ENCODE measurements around the gene UBA1. TPM values are rescaled to one million over a fixed set of nuclear protein-coding genes. Genes with fewer than 3 reads are reported as not detected.

UBA1 gene
- total RNA-seq, 1 experiment from 2014 or later: 275 TPM

DNA sequence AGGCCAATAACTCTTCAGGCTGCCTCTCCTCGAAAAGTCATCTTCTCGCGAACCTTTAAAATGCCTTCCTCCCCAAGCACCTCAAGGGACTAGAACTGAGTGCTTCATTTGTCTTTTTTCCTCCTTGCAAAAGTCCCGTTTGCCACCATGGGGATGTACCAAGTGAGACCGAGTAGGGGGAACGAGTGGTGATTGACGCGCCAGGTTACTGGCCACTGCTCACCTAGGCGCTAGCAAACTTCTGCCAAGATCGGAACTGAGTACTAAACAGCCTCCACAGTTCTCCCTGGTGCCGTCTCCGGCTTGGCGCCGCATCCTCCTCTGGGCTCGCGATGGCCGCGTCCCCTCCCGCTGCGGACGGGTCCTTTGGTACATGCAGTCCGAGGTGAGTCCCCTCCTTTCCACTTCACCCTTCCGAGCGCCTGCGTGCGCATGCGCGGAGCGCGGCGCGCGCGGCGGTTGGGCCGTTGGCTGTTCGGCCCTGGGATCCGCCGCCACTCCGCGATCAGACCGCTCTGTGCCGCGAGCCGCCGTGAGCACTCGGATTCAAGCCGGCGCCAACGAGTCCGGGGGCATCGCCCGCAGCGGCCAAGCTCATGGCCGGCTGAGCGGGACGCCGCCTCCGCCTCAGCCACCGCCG, 24.8 kb downstream of the UBA1 start, which contains the start of gene CDK16:
Gene CDK16, plus strand, starts transcription at position 402 of the 640 bp plus-strand sequence. CDS start 4,877 bp downstream, outside the sequence.
- Histone ChIP-seq H3K9me3 (ENCODE audit: control insufficient read depth in 1 of 2, insufficient read depth in 1 of 2, low read depth in 1 of 2, low read length in 2 of 2) (no peaks in the 10 kb centered on the region), H3K27me3 (ENCODE audit: insufficient read depth, low read length) (no peaks in the 10 kb centered on the region), H3K79me2 (ENCODE audit: insufficient read depth, low read length) (peaks cover 45% of the 10 kb centered on the region), H3K9me2 (ENCODE audit: insufficient read depth) (no peaks in the 10 kb centered on the region), H2AFZ (ENCODE audit: low read depth, low read length, poor library complexity, severe bottlenecking) (no peak within 1 kb of the TSS), H3K4me3 (replicated peaks in 1 of 2; ENCODE audit: low read depth in 1 of 2, low read length in 2 of 2) (peak within 1 kb of the TSS; percentile 73 to 82), H3K4me1 (ENCODE audit: control insufficient read depth in 1 of 2, insufficient read depth in 2 of 2, low read length in 2 of 2) (peaks cover 6 to 20% of the 10 kb centered on the region in 2 experiments; a peak in 3 of 4 replicates), H4K20me1 (ENCODE audit: insufficient read depth) (no peaks in the 10 kb centered on the region), H3K27ac (ENCODE audit: low read depth, low read length) (peak within 1 kb of the TSS; percentile 95), H3K36me3 (ENCODE audit: control insufficient read depth in 1 of 2, insufficient read depth in 2 of 2, low read length in 2 of 2) (peaks cover 0 to 10% of the 10 kb centered on the region in 2 experiments; a peak in 2 of 4 replicates), H3K4me2 (ENCODE audit: low read length) (peak within 1 kb of the TSS; percentile 85), H3K9ac (ENCODE audit: low read length) (peak within 1 kb of the TSS; percentile 93)
- RAD21 ChIA-PET (ENCODE audit: low non-redundant PET in 1 of 2, low total read pairs in 2 of 2, uncharacterized antibody in 2 of 2, unreplicated experiment in 2 of 2): interaction anchor here in 1 of 2 experiments (1.3 kb wide), 1 partner anchor 15 kb away, joined by 3 read pairs; the partner anchor contains the start of gene USP11
- CTCF ChIA-PET: interaction anchor here (0.8 to 1.3 kb wide), 2 partner anchors 73 to 166 kb away, joined by 4 to 7 read pairs; partner anchors contain the start of genes NDUFB11 and RBM10
- DNase-seq (ENCODE audit: low read depth, low spot score): peak; percentile 45
- intact Hi-C loops (cut with micrococcal nuclease): loop anchor here (2.0 to 5.0 kb wide), 2 partner anchors 14 to 94 kb away; partner anchors contain the start of gene USP11
- TF ChIP-seq EGR1 (IDR thresholded peaks at IDR 0.05; ENCODE audit: low read depth): no peak
- TF ChIP-seq TCF7L2 (IDR thresholded peaks at IDR 0.05; ENCODE audit: borderline replicate concordance, extremely low read depth, insufficient read depth, insufficient read length): peak; percentile 7
- TF ChIP-seq POLR2A (IDR thresholded peaks at IDR 0.05; ENCODE audit: borderline replicate concordance, extremely low read depth, insufficient read depth, insufficient read length): peak; percentile 68
- peak; percentile 76 for TF ChIP-seq POLR2AphosphoS5 (IDR thresholded peaks at IDR 0.05; ENCODE audit: low read depth, low read length)
- POLR2A ChIA-PET: interaction anchor here (0.7 to 1.0 kb wide), 4 partner anchors 15 to 166 kb away, joined by 3 to 13 read pairs (median 4); partner anchors contain the start of gene USP11
- no TSS peak for BruUV-seq (replicated peaks)
- peak; percentile 63 for ATAC-seq

DNA sequence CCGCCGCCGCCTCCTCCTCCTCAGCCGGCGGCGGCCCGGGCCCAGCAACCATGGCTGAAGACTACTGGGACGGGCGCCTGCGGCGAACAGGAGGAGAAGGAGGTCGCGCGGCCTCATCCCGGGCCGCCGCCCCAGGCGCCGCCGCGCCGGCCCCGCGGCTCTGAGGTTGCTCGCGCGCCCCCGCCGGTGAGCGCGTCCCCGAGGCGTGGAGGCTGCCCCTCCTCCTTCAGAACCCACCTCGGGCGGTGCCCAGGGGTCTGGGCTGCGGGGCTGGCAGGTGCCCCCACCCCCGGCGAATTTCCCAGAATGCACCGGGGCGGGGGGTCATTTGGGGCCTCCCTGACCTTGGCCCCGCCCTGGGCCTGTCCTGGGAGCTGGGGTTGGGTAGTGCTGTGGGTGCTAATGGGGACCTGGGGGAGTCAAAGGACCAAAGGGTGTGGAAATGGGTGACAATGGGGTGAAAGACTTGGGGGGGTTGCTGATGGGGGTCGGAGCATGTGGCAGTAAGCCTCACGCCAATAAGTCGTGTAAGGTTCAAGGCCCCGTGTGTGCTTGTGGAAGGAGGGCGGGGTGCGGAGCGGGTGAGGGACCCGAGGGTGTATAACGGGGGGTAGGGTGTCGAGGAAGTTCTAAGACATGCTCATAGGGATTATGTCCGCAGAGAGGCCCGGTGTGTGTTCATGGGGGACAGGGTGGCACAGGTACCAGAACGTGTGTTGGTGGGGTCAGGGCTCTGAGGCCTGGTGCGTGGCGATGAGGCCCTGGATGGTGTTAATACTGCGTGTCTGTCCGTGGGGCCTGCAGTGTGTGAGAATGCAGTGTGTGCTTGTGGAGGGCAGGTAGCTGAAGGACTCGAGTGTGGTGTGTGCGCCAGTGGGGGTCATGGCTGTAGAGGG, 25.5 kb downstream of the UBA1 start:
- ChIA-PET RAD21 (ENCODE audit: low non-redundant PET in 1 of 2, low total read pairs in 2 of 2, uncharacterized antibody in 2 of 2, unreplicated experiment in 2 of 2) (interaction anchor here in 1 of 2 experiments (0.6 kb wide), 1 partner anchor 93 kb away, joined by 6 read pairs; no protein-coding TSS in a partner anchor), POLR2A (no interaction called here), CTCF (no interaction called here)
- peak overlapping the region; percentile 95 for H3K27ac ChIP-seq (ENCODE audit: low read depth, low read length)
- no TSS peak for BruUV-seq (replicated peaks)
- H3K36me3 ChIP-seq (ENCODE audit: control insufficient read depth in 1 of 2, insufficient read depth in 2 of 2, low read length in 2 of 2): peaks cover 0 to 10% of the 10 kb centered on the region in 2 experiments; a peak in 2 of 4 replicates
- peak overlapping the region; percentile 93 for H3K9ac ChIP-seq (ENCODE audit: low read length)
- TF ChIP-seq ZFX (IDR thresholded peaks at IDR 0.05): peak; percentile 50
- TF ChIP-seq SIN3A (IDR thresholded peaks at IDR 0.05; ENCODE audit: low read depth): no peak
- no peak for TF ChIP-seq EZH2phosphoT487 (IDR thresholded peaks at IDR 0.05; ENCODE audit: borderline replicate concordance)
- peak; percentile 0 for TF ChIP-seq POLR2A (IDR thresholded peaks at IDR 0.05; ENCODE audit: borderline replicate concordance, extremely low read depth, insufficient read depth, insufficient read length)
- no peaks in the 10 kb centered on the region for H4K20me1 ChIP-seq (ENCODE audit: insufficient read depth)
- intact Hi-C loops (cut with micrococcal nuclease): loop anchor here (2.0 to 5.0 kb wide), 2 partner anchors 14 to 93 kb away; partner anchors contain the start of gene USP11
- peaks cover 45% of the 10 kb centered on the region for H3K79me2 ChIP-seq (ENCODE audit: insufficient read depth, low read length)
- H3K4me1 ChIP-seq (ENCODE audit: control insufficient read depth in 1 of 2, insufficient read depth in 2 of 2, low read length in 2 of 2): peaks cover 6 to 20% of the 10 kb centered on the region in 2 experiments; a peak in 3 of 4 replicates
- H3K4me2 ChIP-seq (ENCODE audit: low read length): peak overlapping the region; percentile 85
- no peaks in the 10 kb centered on the region for H3K9me3 ChIP-seq (ENCODE audit: control insufficient read depth in 1 of 2, insufficient read depth in 1 of 2, low read depth in 1 of 2, low read length in 2 of 2)
- DNase-seq (ENCODE audit: low read depth, low spot score) (no peak), ATAC-seq (0 out of 2 replicates have a peak, but pooled peaks have one; percentile 4)
- H2AFZ ChIP-seq (ENCODE audit: low read depth, low read length, poor library complexity, severe bottlenecking): no peak overlapping the region
- H3K9me2 ChIP-seq (ENCODE audit: insufficient read depth): no peaks in the 10 kb centered on the region
- H3K27me3 ChIP-seq (ENCODE audit: insufficient read depth, low read length): no peaks in the 10 kb centered on the region
- peak overlapping the region; percentile 73 to 82 for H3K4me3 ChIP-seq (replicated peaks in 1 of 2; ENCODE audit: low read depth in 1 of 2, low read length in 2 of 2)
